ENCODE measurements around the gene BACH1. TPM values are rescaled to one million over a fixed set of nuclear protein-coding genes. Genes with fewer than 3 reads are reported as not detected.

BACH1 gene
- total and polyA plus RNA-seq, 11 donors, result 5.3 to 83.4 (median 36.7) TPM

GRCh38 chr21:29288239-29288638 lies 10.5 kb upstream of the BACH1 start:
- H3K27ac ChIP-seq, result peak overlapping the region in 1 of 12 donors; percentile 63
- no peaks in the 10 kb centered on the region for H3K9me3 ChIP-seq
- intact Hi-C loops (cut with DNase I), result no loop called here
- H3K4me3 ChIP-seq, result no peak overlapping the region
- no peak for TF ChIP-seq POLR2A (IDR thresholded peaks at IDR 0.05)
- TF ChIP-seq, protein P1, sequence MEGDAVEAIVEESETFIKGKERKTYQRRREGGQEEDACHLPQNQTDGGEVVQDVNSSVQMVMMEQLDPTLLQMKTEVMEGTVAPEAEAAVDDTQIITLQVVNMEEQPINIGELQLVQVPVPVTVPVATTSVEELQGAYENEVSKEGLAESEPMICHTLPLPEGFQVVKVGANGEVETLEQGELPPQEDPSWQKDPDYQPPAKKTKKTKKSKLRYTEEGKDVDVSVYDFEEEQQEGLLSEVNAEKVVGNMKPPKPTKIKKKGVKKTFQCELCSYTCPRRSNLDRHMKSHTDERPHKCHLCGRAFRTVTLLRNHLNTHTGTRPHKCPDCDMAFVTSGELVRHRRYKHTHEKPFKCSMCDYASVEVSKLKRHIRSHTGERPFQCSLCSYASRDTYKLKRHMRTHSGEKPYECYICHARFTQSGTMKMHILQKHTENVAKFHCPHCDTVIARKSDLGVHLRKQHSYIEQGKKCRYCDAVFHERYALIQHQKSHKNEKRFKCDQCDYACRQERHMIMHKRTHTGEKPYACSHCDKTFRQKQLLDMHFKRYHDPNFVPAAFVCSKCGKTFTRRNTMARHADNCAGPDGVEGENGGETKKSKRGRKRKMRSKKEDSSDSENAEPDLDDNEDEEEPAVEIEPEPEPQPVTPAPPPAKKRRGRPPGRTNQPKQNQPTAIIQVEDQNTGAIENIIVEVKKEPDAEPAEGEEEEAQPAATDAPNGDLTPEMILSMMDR (IDR thresholded peaks at IDR 0.05), result no peak
- no peak for DNase-seq
- H3K27me3 ChIP-seq, result no peaks in the 10 kb centered on the region
- whole genome bisulfite sequencing, 4 donors, result 90 to 91% (median 90%) methylated on average over 5 of the region's 5 CpGs
- no peaks in the 10 kb centered on the region for H3K36me3 ChIP-seq
- H3K4me1 ChIP-seq, result peaks cover 0 to 47% (median 19%) of the 10 kb centered on the region in 12 donors
- no peak for ATAC-seq

- peak in 1 of 4 donors; percentile 20 for ATAC-seq
- DNase-seq, result no peak
- no peaks in the 10 kb centered on the region for H3K27me3 ChIP-seq
- intact Hi-C loops (cut with DNase I), result no loop called here
- H3K4me3 ChIP-seq, result no peak overlapping the region
- 48 to 59% (median 51%) methylated on average over 4 of the region's 4 CpGs for WGBS, 4 donors
- H3K4me1 ChIP-seq, result peaks cover 0 to 47% (median 19%) of the 10 kb centered on the region in 12 donors
- H3K27ac ChIP-seq, result peak overlapping the region in 1 of 12 donors; percentile 2
- no peaks in the 10 kb centered on the region for H3K36me3 ChIP-seq
- TF ChIP-seq, protein P1 (IDR thresholded peaks at IDR 0.05), result no peak
- no peak for TF ChIP-seq POLR2A (IDR thresholded peaks at IDR 0.05)
- no peaks in the 10 kb centered on the region for H3K9me3 ChIP-seq
These were observed 9.4 kb upstream of the BACH1 start for GRCh38 chr21:29289317-29289716.

- Histone ChIP-seq H3K9me3 (no peaks in the 10 kb centered on the region), H3K27me3 (no peaks in the 10 kb centered on the region), H3K36me3 (no peaks in the 10 kb centered on the region), H3K27ac (no peak overlapping the region), H3K4me1 (peaks cover 0 to 52% (median 19%) of the 10 kb centered on the region in 12 donors), H3K4me3 (no peak overlapping the region)
- TF ChIP-seq, protein P1 (IDR thresholded peaks at IDR 0.05), result no peak
- TF ChIP-seq POLR2A (IDR thresholded peaks at IDR 0.05), result no peak
- intact Hi-C loops (cut with DNase I), result loop anchor here in 2 of 10 donors (10.0 kb wide), 2 partner anchors 105 to 115 kb away; no protein-coding TSS in a partner anchor
- no peak for ATAC-seq
- 87 to 92% (median 89%) methylated on average over 1 of the region's 1 CpG for WGBS, 4 donors
- no peak for DNase-seq
These were observed 8.5 kb upstream of the BACH1 start for GRCh38 chr21:29290240-29290639.

DNA sequence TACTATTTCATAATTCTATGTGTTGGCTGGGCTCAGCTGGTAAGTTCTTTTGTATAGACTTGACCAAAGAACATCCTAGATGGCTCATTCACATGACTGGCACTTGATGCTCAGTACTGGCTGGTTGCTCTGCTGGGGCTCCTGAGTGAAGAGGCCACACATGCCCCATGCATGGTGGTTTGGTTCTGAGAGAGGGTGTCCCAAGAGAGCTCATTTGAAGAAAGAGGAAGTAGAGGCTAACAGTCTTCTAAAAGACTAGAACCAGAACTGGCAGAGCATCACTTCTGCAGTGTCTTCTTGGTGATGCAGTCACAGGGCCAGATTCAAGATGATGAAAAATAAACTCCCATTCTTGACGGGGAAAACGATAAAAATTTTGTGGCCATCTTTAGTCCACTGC lies 5.2 kb upstream of the BACH1 start:
- WGBS, 4 donors, result 92 to 96% (median 96%) methylated on average over 2 of the region's 2 CpGs
- no peak for DNase-seq
- no peak overlapping the region for H3K27ac ChIP-seq
- no peaks in the 10 kb centered on the region for H3K9me3 ChIP-seq
- ATAC-seq, result no peak
- intact Hi-C loops (cut with DNase I), result loop anchor here in 2 of 10 donors (10.0 kb wide), 2 partner anchors 109 to 119 kb away; no protein-coding TSS in a partner anchor
- H3K27me3 ChIP-seq, result no peaks in the 10 kb centered on the region
- H3K4me3 ChIP-seq, result no peak overlapping the region
- H3K4me1 ChIP-seq, result peaks cover 0 to 39% (median 12%) of the 10 kb centered on the region in 12 donors
- no peaks in the 10 kb centered on the region for H3K36me3 ChIP-seq
- TF ChIP-seq POLR2A (IDR thresholded peaks at IDR 0.05), result no peak
- TF ChIP-seq, protein P1 (IDR thresholded peaks at IDR 0.05), result no peak
